Gastroesophageal sphincter (tissue), 3 donors: ENCODE measurements around the gene CACNA1I.

ENCODE experiments used
- CTCF ChIP-seq, 4 experiments: fragments of 200-600 bp in 2 of 4; fragments of 450-650 bp in 2 of 4; sonication (generic) in 1 of 4; IDR thresholded peaks; one replicate each; pipeline ENCODE4 v1.5.1; 2017 to 2019; ENCODE audit warnings: antibody characterized with exemption in 4 of 4, mild to moderate bottlenecking in 2 of 4, moderate library complexity in 2 of 4
- POLR2A ChIP-seq, 2 donors: fragments of 450-650 bp; IDR thresholded peaks; one replicate each; pipeline ENCODE4 v1.6.1; 2017; ENCODE audit warnings: antibody characterized with exemption in 2 of 2, mild to moderate bottlenecking in 2 of 2, moderate library complexity in 1 of 2
- POLR2AphosphoS5 ChIP-seq: sonication (generic); formaldehyde crosslinking; IDR thresholded peaks from one replicate; pipeline ENCODE4 v1.6.1; 2017; ENCODE audit warnings: antibody characterized with exemption

DNA sequence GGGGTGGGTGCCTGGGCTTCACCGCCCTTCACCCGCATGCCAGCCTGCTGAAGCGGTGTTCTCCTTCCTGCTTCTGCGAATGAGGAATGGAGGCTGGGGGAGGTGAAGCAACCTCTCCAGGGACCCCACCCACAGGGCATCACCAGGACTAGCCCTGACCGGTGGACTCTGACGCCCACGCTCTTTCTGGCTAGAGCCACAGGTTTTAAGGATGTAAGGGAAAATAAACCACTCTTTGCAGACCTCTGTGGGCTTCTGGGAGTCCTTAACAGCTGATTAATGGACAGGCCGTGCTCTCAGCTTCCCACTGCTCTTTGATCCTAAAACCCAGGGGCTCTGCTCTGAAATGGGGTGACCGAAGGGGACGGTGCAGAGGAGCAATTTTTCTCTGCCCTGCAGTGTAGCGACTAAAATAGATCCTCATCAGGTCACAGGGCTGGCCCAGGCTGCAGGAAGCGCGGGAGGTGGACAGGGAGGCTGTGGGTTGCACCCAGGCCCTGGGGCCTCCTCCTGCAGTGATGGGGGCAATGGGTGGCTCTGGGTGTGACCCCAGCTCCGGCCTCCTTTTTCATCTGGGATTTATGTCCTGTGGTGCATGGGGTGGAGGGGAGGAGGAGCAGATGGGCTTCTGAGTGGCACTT, 127.4 kb downstream of the CACNA1I start:
- TF ChIP-seq CTCF (IDR thresholded peaks at IDR 0.05) (no peak), POLR2A (IDR thresholded peaks at IDR 0.05) (no peak), POLR2AphosphoS5 (no peak)
